Middle frontal gyrus (tissue), 1 donor: ENCODE results near the gene ATG10.
"Not testable (repeated sequence)": the region's sequence is repeated elsewhere in the genome, so short reads cannot be mapped to it uniquely, and the experiment has no call there.

Source experiments
- DNase-seq: peaks from one replicate; pipeline ENCODE4 v3.0.0-alpha.2; 2015; ENCODE audit warnings: low spot score; ENCODE audit errors: extremely low spot score

Gene ATG10

GRCh38 chr5:82218374-82219156 lies 246.7 kb downstream of the ATG10 start:
- DNase-seq = no peak

DNA sequence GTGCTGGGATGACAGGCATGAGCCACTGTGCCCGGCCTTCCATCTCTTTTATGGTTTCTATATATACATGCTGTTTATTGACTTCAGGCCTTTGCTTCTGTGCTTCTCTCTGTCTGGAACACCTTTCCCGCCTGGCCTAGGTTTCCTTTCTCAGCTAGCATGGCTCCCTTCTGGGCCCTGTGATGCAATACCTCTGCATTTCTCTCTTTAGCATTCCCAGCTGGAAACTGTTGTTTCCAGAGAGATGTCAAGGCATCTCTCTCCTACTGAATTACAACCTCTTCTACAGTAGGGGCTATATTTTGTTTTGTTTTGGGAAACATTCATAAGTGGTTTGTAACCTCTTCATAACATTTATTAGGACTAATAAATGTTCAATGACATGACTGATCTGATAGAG lies 249.2 kb downstream of the ATG10 start:
- DNase-seq = no peak

DNA sequence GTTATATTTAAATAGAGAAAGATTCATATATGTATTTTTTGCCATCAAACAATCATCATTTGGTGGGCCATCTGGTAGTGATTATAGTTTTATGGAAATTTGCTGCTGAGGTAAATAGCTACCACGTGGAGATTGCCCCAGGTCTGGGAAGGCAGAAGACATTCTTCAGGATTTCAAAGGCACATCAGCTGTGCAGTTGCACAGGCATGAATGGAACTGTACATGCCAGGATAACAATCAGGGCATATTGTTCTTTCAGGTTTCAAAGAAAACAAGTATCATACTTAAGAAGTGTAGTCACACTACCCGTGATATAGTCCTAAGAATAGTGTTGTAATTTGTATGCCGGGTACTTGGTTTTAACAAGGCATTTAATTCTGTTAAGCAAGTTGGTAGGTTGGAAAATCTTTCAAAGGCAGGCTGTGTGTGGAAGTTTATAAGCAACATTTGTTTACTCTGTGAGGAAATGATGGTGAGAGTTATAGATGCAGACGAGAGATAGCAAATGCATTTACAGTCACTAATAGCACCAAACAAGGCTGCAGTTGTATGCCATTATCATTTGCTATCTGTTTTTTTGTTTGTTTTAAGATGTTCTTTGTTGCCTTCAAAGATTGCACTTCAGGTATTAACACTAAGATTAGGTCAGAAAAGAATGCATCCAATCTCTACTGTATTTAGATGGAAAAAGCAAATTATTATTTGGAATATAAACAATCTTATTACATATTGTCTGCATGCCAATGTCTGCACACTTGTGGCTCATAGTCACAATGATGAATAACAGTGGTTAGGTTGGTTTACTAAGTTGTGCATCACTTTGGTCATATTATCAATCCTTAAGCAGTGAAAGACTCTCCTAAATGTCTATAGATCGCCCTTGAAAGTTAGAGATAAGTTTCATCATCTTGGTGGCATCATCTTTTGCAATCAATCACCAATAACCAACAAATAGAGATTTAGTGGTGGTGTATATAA lies 251.1 kb downstream of the ATG10 start:
- DNase-seq = no peak

DNA sequence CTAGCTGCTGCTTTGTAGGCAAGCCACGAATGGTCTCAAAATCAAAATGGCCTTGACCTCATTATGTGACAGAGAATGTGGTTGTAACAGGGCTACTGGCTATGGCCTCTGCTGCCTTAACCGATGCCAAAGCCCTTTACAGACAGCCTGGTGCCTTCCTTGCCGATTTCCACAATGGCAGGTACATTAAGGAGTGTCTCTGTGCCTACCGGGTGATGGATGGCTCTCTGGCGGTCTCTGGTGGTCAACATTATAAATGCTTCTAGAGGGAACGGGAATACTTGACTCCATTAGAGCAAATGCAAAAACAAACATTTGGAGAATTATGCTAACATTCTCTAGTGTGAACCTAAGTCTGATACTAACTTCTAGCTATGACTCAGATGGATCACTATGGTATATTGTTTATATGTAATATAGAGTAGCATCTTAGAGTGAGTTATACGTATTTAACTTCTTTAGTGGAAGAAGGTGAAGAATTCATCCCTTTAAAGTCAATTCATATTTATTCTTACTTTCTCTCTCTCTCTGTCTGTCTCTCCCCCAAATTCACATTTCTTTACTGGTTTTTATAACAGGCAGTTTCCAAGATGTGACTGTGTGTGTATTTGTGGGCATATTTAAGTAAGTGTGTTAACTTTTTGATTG lies 253.8 kb downstream of the ATG10 start:
- peak; percentile 25 for DNase-seq

GRCh38 chr5:82234885-82235284 lies 263.1 kb downstream of the ATG10 start:
- no peak for DNase-seq

DNA sequence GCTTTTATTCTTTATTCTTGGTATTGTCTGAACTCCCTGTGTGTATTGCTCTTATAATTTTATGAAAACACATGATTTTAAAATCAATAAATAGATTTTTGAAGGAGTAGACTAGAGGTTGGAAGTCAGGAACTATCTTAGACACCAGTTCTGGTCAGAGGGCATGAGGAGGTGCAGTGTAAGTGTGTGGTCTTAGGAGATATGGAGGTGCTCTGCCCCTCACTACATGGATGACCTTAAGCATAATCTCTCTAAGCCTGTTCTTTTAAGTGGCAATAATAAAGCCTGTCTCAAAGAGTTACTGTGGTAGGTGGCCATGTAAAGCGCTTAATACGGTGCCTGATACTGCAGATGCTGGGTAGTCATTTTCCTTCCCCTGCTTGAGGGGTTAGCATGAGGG lies 272.3 kb downstream of the ATG10 start:
- DNase-seq = no peak

- no peak for DNase-seq
Observed at GRCh38 chr5:82244854-82245635, 273.2 kb downstream of the ATG10 start.

- no peak for DNase-seq
Observed at GRCh38 chr5:82246960-82247574, 275.2 kb downstream of the ATG10 start.

- DNase-seq = no peak
Observed at GRCh38 chr5:82252744-82253143, 280.9 kb downstream of the ATG10 start.

DNA sequence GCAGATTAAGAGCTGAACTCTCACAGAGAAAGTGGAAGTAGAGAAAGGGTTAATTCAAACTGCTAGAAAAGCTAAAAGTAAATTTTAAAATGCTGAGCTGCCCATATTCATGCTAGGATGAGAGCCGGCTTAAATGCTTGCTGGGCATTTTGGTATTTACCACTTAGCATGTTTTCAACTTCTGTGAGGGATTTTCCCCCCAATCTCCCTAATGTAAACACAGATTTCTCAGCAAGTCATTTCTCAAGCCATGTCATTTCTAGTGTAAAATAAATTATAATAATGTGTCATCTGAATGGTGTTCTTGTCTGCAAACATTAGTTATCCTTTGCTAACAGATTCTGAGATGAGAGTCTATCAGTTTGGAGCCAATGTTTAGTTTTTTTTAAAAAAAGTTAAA lies 284.0 kb downstream of the ATG10 start:
- DNase-seq = no peak

DNA sequence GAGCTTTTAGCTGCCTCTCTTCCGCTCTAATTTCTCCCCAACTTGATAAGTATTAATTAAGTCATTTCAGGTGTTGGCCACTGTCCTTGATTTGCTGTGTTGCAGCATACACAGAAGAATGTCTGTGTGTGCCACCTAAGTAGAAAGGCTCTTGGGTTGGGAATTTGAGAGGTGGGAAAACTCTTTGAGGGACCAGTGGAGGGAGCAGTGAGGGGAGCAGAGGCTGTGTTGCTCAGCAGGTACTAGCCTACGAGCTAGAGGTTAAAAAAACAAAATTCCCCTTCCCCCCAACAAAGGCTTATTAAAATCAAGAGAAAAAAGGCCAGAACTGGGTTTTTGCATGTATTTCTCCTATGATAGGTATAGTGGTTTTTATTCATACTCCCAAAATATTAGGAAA lies 285.4 kb downstream of the ATG10 start:
- DNase-seq = no peak

- DNase-seq = no peak
Observed at GRCh38 chr5:82257729-82258128, 285.9 kb downstream of the ATG10 start.

DNA sequence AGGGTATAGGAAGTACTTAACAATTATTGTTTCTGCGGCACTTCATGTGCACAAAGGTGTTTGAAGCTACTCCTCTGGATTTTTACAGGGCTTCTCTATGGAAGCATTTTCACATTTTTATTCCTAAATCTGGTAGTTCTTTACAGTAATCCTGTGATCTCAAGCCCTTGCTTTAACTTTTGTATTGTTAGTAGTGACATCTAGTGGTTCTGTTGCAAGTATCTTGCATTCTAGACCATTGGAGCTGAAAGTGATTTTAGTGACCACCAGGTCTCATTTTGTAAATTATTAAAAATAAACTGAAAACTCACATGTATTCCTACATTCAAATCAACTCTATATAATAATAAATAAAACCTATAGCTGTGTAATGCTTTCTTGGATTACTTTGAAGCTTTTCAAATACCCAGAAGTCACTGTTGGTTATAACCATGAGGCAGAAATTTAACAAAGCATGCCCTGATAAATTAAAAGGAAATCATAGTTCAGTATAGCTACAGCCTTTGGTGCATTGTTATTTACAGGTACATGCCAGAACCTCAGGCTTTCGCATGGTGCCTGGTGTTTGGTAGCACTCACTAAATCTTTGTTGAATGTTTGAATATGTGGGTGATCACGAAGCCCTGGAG lies 287.5 kb downstream of the ATG10 start:
- DNase-seq = no peak

DNA sequence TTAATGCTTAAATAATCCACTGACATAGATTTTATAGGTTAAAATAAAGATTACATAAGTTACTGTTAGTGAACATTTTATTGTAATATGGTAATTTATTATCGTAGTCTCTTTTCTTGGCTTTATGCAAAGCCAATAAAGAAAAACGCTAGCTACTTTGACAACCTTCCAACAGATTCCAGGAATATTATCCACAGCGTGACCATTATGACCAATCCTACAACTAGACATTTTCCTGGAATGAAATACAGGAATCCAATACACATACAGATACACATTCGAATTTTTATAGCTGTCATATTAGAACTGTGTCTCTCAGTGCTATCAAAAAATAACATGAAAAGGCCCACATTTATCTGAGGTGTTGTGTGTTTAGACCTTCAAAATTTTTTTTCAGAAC lies 293.2 kb downstream of the ATG10 start:
- DNase-seq = no peak

DNA sequence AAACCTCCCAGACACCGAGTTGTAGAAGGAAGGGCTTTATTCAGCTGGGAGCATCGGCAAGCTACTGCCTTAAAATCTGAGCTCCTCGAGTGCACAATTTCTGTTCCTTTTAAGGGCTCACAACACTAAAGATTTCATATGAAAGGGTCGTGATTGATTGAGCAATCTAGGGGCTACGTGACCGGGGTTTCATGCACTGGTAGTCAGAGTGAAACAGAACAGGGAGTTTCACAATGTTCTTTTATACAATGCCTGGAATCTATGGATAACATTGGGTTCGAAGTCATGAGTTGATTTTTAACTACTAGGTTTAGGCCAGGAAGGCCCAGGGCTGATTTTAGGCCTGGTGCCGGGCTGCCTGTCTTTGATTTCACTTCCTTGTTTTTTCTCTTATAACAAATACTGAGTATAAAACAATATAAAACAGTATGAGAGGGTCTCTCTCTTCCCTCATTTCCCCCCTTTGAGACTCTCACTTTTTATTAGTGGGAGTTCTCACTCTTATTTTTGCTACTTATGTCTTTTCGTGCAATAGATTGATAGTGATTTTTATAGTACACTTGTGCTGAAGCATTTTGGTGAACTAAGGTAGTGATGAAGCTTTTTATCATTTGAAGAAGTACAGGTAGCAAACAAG lies 295.6 kb downstream of the ATG10 start:
- DNase-seq = not testable (repeated sequence)

DNA sequence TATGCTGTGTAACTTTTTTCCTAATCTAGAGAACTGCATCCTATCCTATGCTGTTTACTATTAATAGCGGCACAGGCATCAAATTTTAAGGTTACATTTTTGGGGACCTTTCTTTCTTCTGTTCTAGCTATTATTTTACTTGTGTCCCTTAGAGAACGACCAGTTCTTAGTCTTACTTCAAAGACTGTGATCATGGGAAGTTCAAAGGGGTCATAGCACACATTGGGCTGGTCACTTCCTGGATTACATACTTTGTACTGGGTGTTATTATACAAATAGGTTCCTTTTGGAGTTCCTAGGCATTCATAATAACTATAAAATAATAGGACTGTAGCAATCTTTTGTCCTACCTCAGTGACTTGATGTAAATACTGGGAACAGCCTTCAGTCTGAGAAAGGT lies 297.5 kb downstream of the ATG10 start:
- DNase-seq = not testable (repeated sequence)

DNA sequence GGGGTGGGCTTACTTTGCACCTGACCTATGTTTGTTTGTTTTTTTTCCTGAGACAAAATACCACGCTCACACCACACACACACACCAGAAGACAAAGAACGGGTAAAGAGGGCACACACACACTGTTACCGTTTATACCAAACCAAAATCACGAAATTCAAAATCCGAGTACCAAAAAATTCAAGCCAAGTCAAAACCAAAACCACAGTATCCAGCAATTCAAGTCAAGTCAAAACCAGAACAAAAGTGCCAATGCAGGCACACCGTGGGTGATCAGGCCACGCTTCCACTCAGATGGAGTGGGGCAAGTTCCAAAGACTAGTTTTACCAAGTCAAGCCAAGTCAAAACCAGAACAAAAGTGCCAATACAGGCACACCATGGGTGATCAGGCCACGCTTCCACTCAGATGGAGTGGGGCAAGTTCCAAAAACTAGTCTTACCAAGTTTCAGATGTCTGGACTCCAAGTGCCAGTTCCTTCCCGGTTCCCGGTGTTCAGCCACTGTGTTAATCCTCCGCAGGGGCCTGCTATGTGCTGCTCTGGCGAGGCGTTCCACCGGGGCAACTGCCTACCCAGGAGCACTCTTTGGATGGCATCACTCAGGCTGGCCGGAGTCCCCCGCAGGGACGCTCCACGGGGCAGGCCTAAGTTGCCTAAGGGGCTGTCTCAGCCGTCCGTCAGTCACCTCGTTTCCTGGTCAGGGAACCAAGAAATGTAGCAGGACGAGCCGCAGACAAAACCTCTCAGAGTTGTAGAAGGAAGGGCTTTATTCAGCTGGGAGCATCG lies 300.9 kb downstream of the ATG10 start:
- DNase-seq = not testable (repeated sequence)

DNA sequence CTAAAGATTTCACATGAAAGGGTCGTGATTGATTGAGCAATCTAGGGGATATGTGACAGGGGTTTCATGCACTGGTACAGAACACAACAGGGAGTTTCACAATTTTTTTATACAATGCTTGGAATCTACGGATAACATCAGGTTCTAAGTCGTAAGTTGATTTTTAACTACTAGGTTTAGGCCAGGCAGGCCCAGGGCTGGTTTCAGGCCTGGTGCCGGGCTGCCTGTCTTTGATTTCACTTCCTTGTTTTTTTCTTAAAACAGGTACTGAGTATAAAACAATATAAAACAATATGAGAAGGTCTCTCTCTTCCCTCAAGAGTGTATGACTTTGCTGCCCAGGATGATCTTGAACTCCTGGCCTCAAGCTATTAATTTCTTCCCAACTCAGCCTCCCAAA lies 301.6 kb downstream of the ATG10 start:
- DNase-seq = not testable (repeated sequence)
